ENCODE data around the gene SNX25.
"Not testable (repeated sequence)": the region's sequence is repeated elsewhere in the genome, so short reads cannot be mapped to it uniquely, and the experiment has no call there.

The SNX25 gene

DNA sequence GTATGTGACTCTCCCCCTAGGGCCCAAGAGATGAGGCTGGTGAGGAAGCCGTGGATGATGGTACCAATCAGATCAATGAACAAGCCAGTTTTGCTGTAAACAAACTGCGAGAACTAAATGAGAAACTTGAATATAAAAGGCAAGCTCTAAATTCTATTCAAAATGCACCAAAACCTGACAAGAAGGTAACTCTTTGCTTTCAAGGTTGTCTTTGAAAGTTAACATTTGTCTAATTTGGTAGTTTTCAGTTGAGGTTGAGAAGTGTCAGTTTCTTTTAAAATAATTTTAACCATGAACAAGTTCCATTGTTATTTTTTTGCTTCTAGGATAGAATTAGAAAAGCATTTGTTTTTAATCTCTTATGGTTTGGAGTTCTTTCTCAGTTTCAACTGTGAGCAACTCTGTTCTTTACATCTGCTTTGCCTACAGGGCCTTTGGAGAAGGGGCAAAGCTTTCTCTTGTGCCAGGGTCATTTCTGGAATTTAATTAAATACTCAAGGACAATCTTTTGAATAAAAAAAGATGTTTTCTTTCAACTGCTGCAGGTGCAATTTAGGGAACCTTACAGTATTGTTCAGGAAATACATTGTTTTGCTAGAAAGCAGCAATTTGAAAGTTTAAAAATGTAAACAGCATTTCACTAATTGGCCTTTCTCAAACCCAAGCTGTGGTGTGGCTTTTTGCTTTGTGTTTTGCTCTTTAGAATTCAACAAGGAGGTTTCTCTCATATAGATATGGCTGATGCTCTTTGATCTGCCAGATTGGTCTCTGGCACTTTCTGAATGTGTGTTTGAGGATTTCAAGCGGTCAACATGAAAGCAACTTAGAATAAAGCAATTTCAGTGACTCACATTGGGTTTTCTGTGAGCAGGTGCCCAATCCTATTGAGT is 123.4 kb downstream of the SNX25 start:
- in situ Hi-C loops (cut with MboI; ENCODE audit: low sequenced_read_pairs) = no loop called here

DNA sequence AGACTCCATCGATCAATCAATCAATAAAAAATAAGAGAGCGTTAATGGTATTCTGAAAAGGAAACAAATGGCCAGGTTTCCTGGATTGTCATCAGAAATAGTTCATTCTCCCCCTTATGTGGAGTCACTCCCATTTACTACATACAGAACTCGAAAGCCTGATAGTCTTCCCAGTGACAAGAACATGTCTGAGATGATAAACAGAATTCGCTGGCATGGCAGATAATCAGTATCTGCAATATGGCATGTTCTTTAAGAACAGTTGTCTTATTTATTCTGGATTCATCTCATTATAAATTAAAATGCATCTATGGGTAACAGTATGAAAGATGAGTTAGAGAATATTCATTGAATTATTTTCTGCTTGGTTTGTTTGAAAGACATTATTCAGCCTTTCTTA is 124.9 kb downstream of the SNX25 start:
- in situ Hi-C loops (cut with MboI; ENCODE audit: low sequenced_read_pairs) = no loop called here

DNA sequence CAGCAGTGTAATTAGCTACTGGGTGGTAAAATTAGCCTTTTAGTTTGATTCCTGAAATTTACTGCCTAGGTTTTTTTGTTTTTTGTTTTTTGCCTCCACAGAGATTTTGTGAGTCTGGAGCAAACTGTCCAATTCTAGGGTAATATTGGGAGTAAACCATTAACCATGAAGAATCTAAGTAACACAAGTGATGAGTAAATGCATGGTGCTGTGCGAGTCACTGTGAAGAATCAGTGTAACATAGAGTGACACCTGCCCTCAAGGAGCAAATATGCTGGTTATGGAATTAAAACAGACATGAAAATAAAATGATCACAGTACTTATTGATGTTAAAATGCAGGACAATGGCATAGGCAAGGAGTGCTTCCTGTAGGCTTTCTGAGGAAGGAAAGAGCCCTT is 126.2 kb downstream of the SNX25 start:
- in situ Hi-C loops (cut with MboI; ENCODE audit: low sequenced_read_pairs) = no loop called here

DNA sequence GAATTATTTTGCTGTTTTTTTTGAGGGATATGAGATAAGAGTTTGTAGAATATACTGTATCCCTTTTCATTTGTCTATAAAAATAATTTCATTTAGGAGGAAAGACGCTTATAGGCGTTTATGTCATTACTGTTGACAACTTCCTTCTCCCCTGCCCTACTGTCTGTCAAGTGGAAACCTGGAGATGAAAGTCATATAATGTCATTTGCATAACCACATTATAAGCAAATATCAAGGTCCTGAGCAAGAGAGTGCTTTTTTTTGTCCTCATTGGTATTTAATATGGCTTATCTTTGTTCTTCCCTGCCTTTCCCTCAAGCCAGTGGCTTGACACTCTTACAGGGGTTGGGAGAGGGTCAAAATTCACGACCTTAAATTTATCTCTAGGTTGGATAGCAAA is 130.5 kb downstream of the SNX25 start:
- in situ Hi-C loops (cut with MboI; ENCODE audit: low sequenced_read_pairs) = no loop called here

DNA sequence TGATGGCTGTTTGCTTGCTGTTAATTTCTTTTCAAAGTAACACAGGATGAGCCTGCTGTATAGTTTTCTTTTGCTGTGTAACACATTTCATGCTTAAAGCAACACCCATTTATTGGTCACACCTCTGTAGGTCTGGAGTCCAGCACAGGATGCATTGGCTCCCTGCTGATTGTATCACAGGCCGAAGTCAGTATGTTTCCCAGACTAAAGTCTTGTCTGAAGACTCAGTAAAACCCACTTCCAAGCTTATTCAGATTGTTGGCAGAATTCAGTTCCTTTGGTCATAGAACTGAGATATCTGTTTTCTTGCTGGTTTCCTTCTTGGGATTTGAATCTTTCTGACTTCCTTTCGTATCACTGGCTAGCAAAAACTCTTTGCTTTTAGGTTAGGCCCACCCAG is 132.0 kb downstream of the SNX25 start:
- in situ Hi-C loops (cut with MboI; ENCODE audit: low sequenced_read_pairs) = no loop called here

DNA sequence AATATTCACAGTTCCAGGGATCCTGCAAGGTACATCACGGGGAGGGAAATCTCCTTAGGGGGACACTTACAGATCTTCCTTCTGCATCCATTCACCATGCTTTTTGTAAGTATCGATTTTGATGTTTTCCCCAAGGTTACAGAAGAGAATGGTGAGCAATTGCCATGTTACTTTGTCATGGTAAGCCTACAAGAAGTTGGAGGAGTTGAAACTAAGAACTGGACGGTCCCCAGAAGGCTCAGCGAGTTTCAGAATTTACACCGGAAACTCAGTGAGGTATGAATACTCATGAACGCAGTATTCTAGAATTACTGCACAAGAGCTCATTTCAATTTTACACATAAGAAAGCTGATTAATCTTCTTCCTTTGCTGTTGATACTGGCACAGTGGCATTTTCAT is 132.4 kb downstream of the SNX25 start:
- in situ Hi-C loops (cut with MboI; ENCODE audit: low sequenced_read_pairs) = no loop called here

DNA sequence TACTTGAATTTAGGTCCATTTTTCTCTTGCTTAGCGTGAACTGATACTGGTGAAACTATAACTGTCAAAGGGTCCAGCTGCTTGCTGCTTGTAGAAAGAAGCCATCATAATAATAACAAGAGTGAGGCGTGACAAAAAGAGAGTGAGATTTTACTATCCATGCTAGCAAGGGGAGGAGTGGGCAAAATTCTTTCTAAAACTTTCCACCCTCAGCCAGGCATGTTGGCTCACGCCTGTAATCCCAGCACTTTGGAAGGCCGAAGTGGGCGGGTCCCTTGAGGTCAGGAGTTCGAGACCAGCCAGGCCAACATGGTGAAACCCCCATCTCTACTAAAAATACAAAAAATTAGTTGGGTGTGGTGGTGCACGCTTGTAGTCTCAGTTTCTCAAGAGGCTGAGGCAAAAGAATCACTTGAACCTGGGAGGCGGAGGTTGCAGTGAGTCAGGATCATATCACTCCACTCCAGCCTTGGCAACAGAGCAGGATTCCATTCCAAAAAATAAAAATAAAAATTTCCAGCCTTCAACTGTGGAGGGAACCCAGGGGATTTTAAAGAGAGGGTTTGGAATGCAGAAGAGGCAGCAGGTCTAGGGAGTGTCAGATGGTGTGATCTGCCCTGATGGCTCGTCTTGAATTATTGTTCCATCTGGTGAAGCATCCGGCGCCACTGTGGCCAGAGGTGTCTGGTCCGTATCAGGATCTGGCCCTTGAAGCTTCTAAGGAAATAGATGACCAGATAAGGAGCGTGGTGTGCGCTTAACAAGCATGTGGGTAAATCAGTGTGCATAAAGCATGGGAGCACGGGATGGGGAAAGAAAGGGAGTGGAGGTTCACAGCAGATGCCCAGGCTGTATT is 134.6 kb downstream of the SNX25 start:
- in situ Hi-C loops (cut with MboI; ENCODE audit: low sequenced_read_pairs) = no loop called here

DNA sequence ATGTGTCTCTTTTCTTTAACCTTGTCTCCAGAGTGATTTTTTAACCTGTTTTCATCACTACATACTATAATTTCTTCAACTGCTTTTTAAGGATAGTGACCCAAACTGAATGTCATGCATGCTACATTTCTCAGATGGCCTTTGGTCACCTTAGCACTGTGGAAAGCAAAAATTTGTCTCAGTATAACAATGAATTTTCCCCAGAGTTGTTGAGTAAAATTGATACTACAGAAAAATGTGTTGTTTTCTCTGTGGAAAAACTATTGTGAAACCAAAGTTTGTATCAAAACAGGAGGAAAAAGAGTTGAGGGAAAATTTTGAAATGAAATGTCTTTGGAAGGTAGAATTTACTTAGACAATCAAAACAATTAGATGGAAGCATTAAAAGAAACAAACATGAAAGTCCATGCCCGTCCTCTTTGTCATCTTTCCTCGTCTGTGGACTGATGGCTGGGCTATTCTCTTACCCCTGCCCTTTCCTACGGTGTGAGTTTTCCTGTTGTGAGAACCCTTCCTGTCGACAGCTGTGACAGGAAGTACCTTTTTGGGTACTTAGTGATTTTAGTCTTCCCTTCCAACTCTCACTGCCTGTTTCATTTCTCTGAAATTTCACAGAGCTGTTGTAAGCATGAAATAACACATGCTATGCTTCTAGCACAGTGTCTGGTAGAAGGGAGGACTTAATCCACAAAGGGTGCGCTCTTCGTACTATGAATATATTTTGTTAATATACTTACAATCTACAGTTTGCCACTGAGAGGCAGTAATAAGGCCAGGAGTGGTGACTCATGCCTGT is 135.5 kb downstream of the SNX25 start:
- in situ Hi-C loops (cut with MboI; ENCODE audit: low sequenced_read_pairs) = no loop called here

DNA sequence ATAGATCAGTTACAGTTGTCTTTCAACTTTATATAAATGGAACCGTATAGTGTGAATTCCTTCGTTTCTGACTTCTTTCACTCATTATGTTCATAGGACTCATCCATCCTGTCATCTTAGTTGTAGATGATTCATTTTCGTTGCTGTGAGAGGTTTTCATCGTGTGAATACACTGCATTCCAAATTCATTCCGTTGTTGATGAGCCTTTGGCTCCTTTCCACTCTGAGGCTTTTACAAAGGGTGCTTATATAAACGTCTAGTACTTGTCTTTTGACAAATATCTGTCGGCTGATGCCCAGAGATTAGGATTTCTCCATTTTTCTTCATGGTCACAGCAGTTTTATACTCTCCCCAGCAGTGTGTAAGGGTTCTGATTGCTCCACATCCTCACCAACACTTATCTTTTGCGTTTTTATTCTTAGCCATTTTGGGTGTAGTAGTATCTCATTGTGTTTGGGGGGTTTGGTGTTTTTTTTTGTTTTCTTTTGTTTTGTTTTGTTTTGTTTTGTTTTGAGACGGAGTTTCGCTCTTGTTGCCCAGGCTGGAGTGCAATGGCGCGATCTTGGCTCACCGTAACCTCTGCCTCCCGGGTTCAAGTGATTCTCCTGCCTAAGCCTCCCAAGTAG is 137.7 kb downstream of the SNX25 start:
- in situ Hi-C loops (cut with MboI; ENCODE audit: low sequenced_read_pairs) = no loop called here

DNA sequence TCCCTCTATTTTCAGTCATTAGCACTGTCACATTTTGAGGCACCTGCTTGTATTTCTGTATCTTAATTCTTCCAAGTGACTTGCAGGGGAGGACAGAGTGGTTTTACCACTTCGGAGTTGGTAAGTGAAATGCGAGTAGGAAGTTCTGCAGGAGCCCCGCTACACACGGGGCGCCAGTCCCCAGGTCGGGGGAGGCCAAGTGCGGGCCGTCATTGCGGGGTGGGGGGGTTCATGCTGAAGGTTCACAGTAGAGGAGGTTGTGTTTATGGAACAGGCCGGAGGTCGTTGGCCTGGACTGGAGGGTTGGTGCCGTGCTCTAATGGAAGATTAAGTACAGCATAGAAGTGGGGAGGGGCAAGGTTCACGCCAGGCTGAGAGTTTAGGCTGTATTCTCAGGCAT is 142.3 kb downstream of the SNX25 start:
- in situ Hi-C loops (cut with MboI; ENCODE audit: low sequenced_read_pairs) = no loop called here

DNA sequence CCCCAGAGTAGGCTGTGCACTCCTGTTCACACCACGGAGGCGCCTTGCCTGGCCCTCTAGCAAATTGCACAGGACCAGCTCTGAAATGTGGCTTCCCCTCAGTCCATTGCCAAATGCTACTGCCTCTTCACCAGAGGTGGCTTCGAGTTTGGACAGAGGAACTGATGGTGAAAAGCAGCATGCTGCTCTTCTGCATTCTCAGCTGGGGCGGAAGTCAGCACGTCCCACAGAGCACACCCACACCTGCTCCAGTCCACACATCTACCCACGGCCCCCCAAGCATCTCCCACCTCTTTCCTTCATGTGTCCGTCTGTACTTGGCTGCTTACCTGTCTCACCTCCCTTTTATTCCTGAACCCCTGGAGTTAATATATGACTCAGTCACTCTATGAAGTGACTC is 142.8 kb downstream of the SNX25 start:
- in situ Hi-C loops (cut with MboI; ENCODE audit: low sequenced_read_pairs) = no loop called here

DNA sequence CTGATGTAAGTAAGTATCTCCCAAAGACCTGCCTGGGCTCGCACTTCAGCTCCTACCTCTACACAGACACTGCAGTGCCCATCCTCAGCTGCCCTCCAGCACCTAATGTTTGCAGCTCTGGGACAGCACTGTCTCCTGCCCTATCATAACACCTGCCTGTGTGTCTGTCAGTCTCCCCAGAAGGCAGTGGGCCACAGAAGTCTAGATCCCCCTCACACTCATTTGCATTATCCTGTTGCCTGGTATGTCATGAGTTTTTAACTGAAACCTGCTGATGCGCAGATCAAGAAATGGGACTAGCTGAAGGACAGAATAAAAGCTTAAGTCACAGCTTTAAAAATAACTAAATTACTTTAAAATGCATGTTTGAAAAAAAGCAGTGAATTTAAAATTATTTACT is 143.3 kb downstream of the SNX25 start:
- in situ Hi-C loops (cut with MboI; ENCODE audit: low sequenced_read_pairs) = no loop called here

DNA sequence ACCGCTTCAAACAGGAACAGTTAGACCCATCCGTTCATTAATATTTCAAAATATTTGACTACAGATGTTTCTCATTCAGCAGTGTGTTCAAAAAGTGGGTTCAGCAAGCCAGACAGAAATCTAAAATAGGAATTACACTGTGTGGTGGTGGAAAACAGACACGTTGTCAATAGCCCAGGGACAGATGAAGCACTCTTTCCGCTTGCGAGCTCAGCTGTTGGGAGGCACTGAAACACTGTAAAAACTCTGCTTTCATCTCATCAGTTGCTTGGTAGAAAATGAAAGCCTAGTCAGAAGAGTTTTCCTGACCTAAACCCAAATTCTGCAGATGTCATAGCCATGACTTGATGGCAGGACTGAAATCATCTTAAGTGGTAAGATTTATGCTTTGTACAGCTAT is 147.8 kb downstream of the SNX25 start:
- in situ Hi-C loops (cut with MboI; ENCODE audit: low sequenced_read_pairs) = no loop called here

DNA sequence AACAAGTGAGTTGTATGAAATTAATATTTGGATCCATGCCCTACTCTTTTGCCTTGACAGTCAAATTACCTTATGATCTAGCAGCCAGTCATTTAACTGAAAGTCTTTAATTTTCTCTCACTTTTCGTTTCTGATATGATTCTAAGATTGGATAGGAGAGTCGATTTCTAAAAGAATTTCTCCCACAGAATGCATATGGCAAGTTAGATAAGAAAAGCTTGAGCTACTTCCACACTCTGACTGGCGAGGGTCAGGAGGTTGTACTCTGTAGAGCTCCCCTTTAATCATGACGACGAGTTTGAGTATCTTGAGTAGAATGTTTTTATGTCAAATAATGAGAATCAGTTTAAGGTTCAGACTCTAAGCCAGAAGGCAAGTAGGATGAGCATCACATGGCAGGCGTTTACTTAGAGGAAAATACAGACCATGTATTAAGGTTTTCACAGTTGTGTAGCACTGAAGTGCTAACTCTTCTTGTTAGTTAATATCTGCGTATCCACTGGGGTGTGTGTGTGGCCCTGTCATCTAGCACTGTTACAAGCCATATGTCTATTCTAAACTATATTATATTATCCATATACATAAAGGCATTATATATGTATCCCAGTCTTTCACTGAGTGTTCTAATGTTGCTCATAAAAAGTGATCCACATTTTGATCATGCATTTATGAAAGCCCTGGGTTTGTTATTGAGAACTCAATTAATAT is 148.5 kb downstream of the SNX25 start:
- in situ Hi-C loops (cut with MboI; ENCODE audit: low sequenced_read_pairs) = no loop called here

DNA sequence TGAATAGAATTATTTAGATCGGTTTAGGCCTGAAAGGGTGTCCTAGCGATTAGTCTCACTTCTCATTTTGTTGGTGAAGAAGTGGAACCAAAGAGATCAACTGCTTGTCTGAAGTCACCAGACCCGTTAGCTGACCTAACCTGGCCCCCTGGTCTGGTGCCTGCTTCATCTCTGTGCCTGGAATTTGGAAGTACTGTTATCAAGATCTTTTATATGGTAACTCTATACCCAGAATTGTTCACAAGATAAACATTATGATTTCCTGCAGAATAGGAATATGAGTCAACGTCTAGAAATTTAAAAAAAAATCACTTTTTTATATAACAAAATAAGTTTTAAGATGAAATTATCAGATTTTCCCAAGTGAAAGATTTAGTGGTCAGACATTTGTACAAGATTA is 149.1 kb downstream of the SNX25 start:
- in situ Hi-C loops (cut with MboI; ENCODE audit: low sequenced_read_pairs) = no loop called here

DNA sequence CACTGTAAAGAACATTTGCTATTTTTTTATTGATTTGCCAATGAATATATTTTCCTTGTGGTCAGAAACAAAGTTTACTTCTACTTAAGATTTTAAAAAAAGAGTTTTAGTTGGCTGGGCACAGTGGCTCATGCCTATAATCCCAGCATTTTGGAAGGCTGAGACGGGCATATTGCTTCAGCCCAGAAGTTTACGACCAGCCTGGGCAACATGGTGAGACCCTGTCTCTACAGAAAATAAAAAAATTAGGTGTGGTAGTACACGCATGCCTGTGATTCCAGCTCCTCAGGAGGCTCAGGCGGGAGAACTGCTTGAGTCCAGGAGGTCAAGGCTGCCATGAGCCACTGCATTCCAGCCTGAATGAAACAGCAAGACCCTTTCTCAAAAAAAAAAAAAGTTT is 149.6 kb downstream of the SNX25 start:
- in situ Hi-C loops (cut with MboI; ENCODE audit: low sequenced_read_pairs) = no loop called here

DNA sequence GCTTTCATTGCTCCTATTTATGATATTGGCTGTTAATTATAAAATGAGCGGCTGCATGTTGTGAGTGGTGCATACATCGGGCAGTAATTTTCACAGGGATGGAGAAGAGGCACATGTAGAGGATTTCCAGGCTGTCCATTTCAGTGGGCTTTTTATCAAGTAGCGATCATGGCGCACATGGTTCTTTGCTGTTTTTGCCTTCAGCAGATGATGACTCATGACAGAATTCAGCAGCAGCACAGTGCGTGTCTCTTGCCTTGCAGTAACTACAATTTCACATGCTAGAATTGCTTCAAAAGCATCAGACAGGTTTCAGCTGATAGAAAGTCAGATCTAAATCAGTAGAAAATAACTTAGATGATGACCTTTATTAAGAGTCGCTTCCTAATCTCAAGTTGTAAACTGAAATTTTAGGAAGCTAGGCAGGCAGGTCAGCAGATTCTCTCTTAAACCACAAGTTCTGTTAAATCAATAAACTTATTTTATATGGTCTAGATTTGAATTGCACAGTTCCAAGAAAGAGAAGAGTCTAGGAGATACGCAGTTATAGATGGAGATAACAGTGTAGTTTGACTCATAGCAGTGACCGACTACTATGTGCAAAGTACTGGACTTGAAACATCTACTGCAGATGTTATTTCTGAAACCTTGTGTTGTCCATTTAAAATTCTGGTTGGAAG is 150.5 kb downstream of the SNX25 start:
- in situ Hi-C loops (cut with MboI; ENCODE audit: low sequenced_read_pairs) = no loop called here

DNA sequence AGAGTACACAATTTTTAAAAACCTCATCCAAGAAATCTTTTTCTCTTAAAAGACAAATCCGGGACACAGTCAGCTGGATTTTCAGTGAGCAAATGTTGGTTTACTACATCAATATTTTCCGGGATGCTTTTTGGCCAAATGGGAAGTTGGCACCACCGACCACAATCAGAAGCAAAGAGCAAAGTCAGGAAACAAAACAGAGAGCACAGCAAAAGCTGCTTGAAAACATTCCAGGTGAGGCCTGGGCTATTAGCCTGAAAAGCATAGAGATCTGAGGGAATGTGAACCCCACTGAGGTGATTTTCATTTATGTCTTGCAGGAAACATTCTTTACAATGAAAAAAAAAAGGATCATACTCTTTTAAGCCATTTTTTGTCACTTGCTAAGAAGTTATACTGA is 152.5 kb downstream of the SNX25 start:
- in situ Hi-C loops (cut with MboI; ENCODE audit: low sequenced_read_pairs) = no loop called here

DNA sequence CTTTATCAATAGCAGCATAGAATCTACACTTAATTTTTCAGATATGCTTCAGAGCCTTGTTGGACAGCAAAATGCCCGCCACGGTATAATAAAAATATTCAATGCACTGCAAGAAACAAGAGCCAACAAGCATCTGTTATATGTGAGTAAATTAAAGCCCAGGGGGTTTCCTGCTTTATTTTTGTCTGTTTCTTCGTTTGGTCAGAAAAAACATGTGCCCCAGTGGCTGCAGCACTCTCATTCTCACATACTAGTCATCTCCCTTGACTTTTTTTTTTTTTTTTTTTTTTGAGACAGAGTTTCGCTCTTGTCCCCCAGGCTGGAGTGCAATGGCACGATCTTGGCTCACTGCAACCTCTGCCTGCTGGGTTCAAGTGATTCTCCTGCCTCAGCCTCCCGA is 153.2 kb downstream of the SNX25 start:
- in situ Hi-C loops (cut with MboI; ENCODE audit: low sequenced_read_pairs) = not testable (repeated sequence)

DNA sequence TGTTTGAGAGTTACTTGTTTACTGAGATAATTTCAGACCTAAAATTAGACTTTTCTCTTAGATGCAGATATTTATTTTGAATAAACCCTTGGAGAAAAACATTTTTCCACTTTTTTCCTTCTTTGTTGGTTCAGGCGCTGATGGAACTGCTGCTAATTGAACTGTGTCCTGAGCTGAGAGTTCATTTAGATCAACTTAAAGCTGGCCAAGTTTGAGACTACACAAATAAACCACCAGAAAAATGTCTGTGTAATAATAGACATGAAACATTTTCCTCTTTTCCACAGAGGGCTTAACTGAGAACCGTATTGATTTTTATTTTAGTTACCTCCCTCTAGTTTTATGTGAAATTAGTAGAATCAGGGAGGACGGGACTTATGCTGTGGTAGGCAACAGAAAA is 153.9 kb downstream of the SNX25 start:
- in situ Hi-C loops (cut with MboI; ENCODE audit: low sequenced_read_pairs) = no loop called here
